GM19455 (cell line): ENCODE data around the gene PIK3CA.
"Not testable (repeated sequence)": the region's sequence is repeated elsewhere in the genome, so short reads cannot be mapped to it uniquely, and the experiment has no call there.

Experiments used
- ATAC-seq: cut with Tn5 transposase; IDR thresholded peaks from one replicate; pipeline ENCODE4 v1.9.1; 2021; ENCODE audit not compliant: unreplicated experiment

The PIK3CA gene

DNA sequence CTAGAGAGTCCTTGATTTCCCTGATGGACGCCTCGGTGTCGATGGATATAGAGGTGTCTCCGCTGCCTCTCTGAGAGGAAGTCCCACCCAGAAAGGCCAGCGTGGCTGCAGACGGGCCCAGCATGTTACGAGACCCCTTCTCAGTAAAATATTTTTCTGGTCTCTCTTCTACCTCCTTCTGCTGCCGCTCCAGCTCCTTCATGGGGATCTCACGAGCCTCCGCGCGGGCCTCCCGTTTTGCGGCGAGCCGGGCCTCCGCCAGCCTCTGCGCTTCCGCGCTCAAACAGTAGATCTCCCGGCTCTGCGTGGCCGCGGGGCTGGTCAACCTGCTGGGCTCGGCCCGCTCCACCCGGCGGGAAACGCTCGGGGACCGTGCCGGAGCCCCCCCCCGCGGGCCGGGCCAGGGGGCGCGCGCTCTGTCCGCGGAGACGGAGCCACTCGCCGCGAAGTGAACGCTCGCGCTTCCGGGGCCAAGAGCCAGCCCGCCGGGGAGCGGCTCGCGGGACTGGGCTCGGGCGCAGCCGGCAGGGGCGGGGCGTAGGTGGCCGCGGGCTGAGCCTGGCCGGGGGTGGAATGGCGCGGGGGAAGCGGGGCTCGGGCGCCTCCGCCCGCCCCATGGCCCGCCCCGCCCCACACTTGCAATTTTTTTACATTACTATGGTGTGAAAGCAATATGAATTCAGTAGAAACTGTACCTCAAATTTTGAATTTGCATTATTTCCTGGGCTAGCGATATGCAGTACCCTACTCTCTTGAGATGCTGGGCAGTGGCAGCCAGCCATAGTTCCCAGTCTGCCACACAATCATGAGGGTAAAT lies 113.0 kb downstream of the PIK3CA start:
- ATAC-seq = peak; percentile 91

DNA sequence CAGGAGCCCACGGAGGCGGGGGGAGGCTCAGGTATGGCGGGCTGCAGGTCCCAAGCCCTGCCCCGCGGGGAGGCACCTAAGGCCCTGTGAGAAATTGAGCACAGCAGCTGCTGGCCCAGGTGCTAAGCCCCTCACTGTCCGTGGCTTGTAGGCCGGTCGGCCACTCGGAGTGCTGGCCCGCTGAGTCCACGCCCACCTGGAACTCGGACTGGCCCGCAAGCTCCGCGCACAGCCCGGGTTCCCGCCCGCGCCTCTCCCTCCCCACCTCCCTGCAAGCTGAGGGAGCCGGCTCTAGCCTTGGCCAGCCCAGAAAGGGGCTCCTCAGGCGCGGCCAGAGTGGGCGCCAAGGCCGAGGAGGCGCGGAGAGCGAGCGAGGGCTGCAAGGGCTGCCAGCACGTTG lies 115.0 kb downstream of the PIK3CA start:
- no peak for ATAC-seq

DNA sequence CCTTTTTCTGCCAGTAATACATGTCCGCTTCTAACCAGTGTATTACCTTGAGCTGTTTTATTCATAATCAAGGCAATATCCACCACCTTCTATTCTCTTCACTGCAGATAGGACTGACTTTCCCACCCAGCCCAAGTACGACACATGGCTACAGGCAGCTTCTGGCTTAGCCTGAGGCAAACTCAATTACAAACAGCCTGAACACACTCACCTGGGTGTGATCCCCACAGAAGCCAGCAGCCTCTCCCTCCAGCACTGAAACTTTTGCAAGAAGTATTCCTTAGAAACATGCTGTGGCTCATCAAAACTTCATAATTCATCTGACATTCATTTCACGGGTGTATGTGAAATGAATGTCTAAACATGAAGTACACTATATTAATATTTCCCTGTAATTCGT lies 116.3 kb downstream of the PIK3CA start:
- no peak for ATAC-seq

- ATAC-seq = no peak
Measured at GRCh38 chr3:179265092-179265491, 116.9 kb downstream of the PIK3CA start.

DNA sequence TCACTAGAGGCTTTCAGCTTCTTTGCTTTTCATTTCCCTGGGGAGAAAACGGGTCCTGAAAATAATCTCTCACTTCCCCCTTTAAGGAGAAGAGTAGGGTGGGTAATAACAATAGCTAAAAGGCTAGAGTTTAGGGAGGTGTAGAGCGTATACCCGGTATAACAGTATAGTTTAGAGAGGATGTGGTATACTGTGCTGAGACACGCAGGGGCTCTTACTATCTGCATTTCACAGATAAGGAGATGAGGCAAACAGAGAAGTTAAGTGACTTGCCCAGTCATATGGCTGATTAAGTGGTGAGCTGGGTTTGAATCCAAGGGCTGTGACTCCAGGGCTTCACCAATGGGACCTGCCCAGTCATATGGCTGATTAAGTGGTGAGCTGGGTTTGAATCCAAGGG lies 117.7 kb downstream of the PIK3CA start:
- ATAC-seq = no peak

DNA sequence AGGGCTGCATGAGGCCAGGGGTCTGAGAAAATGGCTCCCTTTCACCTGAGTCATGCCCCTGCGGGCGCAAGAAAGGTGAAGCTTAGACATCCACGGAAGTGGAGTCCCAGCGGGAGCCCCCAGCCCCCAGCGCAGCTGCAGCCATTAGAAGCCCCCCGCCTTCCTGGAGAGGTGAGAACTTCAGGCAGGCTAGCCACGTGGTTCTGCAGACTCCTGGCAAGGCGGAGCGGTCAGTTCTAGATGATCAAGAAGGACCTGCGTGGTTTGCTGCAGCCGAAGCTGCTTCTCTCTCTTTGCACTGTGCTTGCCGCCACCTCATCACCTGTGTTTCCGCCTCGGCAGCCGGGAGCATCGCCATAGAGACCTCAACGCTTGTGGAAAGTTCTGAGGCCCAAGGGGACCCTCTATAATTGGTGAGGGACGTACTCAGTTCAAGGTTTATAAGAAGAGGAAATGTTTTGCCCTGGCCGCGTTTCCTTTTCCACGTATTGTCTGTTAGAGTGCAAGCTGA lies 118.6 kb downstream of the PIK3CA start:
- ATAC-seq = no peak

DNA sequence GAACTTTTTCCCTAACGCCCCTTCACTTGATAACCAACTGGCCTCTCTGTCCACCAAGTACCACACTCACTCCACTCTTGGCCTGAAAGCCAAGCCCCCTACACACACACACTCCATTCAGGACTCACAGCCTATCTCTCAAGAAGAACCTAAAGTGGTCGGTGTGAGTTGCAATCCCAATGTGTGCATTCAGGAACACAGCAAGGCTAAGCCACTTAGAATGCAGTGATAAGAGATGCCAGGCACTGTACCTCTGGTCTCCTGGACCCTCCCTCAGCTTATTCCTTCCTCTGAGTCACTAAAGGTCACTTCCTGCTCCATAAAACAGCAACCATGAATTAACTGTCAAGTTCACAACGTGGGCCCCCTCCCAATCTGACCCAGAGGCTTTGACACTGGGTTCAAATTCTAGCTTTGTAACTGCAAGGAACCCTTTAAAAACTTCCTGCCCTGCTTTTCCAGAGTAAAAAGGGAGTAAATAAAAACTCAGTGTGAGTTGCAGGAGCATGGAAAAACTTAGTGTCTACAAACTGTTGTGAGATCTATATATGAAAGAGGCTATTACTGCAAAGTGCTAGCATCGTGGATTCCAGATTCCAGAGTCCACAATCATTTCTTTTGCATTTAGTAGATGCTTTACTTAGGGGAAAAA lies 120.4 kb downstream of the PIK3CA start:
- no peak for ATAC-seq

- no peak for ATAC-seq
Measured at GRCh38 chr3:179269152-179269707, 121.1 kb downstream of the PIK3CA start.

GRCh38 chr3:179272385-179272784 lies 124.2 kb downstream of the PIK3CA start:
- no peak for ATAC-seq

GRCh38 chr3:179274434-179274833 lies 126.3 kb downstream of the PIK3CA start:
- not testable (repeated sequence) for ATAC-seq

DNA sequence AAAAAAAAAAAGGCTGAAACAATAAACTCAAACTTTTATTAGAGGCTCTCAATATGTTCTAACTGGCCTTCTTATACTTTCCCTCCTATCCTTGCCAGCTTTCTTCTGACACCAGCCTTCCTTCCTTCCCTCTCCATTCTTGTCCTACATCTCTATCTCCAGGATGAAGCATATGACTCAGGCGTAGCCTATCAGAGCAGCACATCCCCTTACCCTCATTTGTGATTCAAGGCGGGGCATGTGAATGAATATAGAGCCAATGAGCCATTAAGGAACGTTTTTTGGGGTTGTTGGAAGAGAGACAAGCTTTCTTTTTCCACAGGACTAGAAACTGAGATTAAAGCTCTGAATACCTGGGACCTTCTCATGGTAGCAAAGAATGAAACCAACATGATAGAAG lies 127.8 kb downstream of the PIK3CA start:
- ATAC-seq = no peak

GRCh38 chr3:179276743-179277142 lies 128.6 kb downstream of the PIK3CA start:
- no peak for ATAC-seq

GRCh38 chr3:179278151-179278550 lies 130.0 kb downstream of the PIK3CA start:
- no peak for ATAC-seq

GRCh38 chr3:179278932-179279693 lies 131.0 kb downstream of the PIK3CA start:
- no peak for ATAC-seq

GRCh38 chr3:179279837-179280236 lies 131.7 kb downstream of the PIK3CA start:
- no peak for ATAC-seq

- ATAC-seq = no peak
Measured at GRCh38 chr3:179281825-179282224, 133.7 kb downstream of the PIK3CA start.

DNA sequence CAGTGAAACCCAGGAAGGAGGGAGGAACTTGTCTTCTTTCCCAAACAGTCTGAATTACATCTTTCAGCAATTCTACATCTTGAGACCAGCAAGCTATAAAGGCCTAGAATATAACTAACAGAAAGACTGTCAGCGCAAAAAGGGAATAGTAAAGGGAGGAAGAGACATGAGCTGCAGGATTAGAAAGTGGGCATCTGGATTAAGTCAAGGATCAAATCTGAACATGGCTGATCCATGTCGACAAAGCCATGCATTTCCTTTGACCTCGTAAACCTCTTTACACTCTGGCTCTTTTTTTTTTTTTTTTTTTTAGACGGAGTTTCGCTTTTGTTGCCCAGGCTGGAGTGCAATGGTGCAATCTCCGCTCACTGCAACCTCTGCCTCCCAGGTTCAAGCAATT lies 138.2 kb downstream of the PIK3CA start:
- no peak for ATAC-seq

DNA sequence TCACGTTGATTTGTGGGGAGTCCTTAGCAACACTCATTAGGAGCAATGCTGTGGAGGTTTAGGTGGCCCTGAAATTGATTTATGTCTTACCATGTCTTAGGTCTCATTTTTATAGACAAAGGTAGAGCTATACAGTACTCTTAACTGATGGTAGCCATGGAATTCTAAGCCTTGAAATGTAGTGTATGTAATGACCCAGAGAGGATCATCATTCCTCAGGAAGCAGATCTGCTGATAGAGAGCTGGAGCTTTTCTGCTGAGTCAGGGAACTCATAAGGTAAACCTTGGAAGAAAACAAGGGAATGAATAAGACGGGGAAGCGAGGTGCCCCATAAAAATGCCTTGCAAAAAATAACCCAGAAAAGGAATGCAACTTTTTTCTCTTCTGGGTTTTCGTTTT lies 140.7 kb downstream of the PIK3CA start:
- no peak for ATAC-seq

DNA sequence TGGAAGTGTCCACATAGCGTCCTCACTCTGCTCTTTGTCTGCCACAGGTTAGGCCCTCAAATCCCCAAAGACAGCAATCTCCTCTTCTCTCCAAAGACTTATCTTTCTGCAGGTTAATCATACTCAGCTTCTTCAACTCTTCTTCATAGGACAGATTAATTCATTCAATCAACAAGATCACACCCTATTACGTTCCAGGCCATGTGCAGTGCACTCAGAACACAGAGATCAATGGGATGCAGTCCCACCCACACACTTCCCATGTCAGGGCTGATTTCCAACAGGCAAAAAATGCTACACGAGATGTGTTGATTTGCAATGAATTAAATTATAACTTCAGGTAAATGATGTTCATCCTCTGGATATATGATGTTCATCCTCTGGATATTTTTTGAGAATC lies 141.1 kb downstream of the PIK3CA start:
- ATAC-seq = no peak
